Measurements from ENCODE around the gene CAMP. TPM values are rescaled to one million over a fixed set of nuclear protein-coding genes. Genes with fewer than 3 reads are reported as not detected.

Gene CAMP
- total RNA-seq, 1 donor from 2014 or later = not detected

GRCh38 chr3:48185129-48185528 is 38.2 kb upstream of the CAMP start:
- Mint-ChIP-seq H3K27ac (ENCODE audit: unreplicated experiment) (no peak overlapping the region), H3K27me3 (ENCODE audit: unreplicated experiment) (no peaks in the 10 kb centered on the region), H3K9me3 (ENCODE audit: unreplicated experiment) (no peaks in the 10 kb centered on the region), H3K4me1 (ENCODE audit: unreplicated experiment) (peaks cover 16% of the 10 kb centered on the region), H3K36me3 (ENCODE audit: unreplicated experiment) (peaks cover 23% of the 10 kb centered on the region), H3K4me3 (ENCODE audit: unreplicated experiment) (no peak overlapping the region)
- DNase-seq (ENCODE audit: extremely low spot score, unreplicated experiment) = no peak
- TF ChIP-seq CTCF (IDR thresholded peaks at IDR 0.05) = no peak

GRCh38 chr3:48186631-48187300 is 36.5 kb upstream of the CAMP start:
- Mint-ChIP-seq H3K4me1 (ENCODE audit: unreplicated experiment) (peaks cover 16% of the 10 kb centered on the region), H3K27me3 (ENCODE audit: unreplicated experiment) (no peaks in the 10 kb centered on the region), H3K27ac (ENCODE audit: unreplicated experiment) (peak overlapping the region; percentile 83), H3K4me3 (ENCODE audit: unreplicated experiment) (peak overlapping the region; percentile 78), H3K9me3 (ENCODE audit: unreplicated experiment) (no peaks in the 10 kb centered on the region), H3K36me3 (ENCODE audit: unreplicated experiment) (peaks cover 13% of the 10 kb centered on the region)
- TF ChIP-seq CTCF (IDR thresholded peaks at IDR 0.05) = no peak
- no peak for DNase-seq (ENCODE audit: extremely low spot score, unreplicated experiment)

- no peak for TF ChIP-seq CTCF (IDR thresholded peaks at IDR 0.05)
- Mint-ChIP-seq H3K4me1 (ENCODE audit: unreplicated experiment) (peaks cover 16% of the 10 kb centered on the region), H3K4me3 (ENCODE audit: unreplicated experiment) (peak overlapping the region; percentile 78), H3K27ac (ENCODE audit: unreplicated experiment) (peak overlapping the region; percentile 83), H3K9me3 (ENCODE audit: unreplicated experiment) (no peaks in the 10 kb centered on the region), H3K36me3 (ENCODE audit: unreplicated experiment) (peaks cover 9% of the 10 kb centered on the region), H3K27me3 (ENCODE audit: unreplicated experiment) (no peaks in the 10 kb centered on the region)
- DNase-seq (ENCODE audit: extremely low spot score, unreplicated experiment) = no peak
Measured at GRCh38 chr3:48187301-48187578, 36.1 kb upstream of the CAMP start.

GRCh38 chr3:48187579-48188265 is 35.6 kb upstream of the CAMP start:
- DNase-seq (ENCODE audit: extremely low spot score, unreplicated experiment) = peak; percentile 89

More at GRCh38 chr3:48187579-48188265, 35.6 kb upstream of the CAMP start:
- TF ChIP-seq CTCF (IDR thresholded peaks at IDR 0.05) = no peak
- no peaks in the 10 kb centered on the region for H3K27me3 Mint-ChIP-seq (ENCODE audit: unreplicated experiment)
- peak overlapping the region; percentile 83 for H3K27ac Mint-ChIP-seq (ENCODE audit: unreplicated experiment)
- H3K36me3 Mint-ChIP-seq (ENCODE audit: unreplicated experiment) = peaks cover 6% of the 10 kb centered on the region
- H3K9me3 Mint-ChIP-seq (ENCODE audit: unreplicated experiment) = no peaks in the 10 kb centered on the region
- H3K4me3 Mint-ChIP-seq (ENCODE audit: unreplicated experiment) = peak overlapping the region; percentile 85
- H3K4me1 Mint-ChIP-seq (ENCODE audit: unreplicated experiment) = peaks cover 16% of the 10 kb centered on the region

All from osteocyte (in vitro differentiated cells).